T1000 (cell line): ENCODE results near the gene POT1.

Source experiments
- DNase-seq: peaks from one replicate; lab custom pipeline; 2025; ENCODE audit warnings: mixed read lengths; lab: John Stamatoyannopoulos, UW

The POT1 gene

DNA sequence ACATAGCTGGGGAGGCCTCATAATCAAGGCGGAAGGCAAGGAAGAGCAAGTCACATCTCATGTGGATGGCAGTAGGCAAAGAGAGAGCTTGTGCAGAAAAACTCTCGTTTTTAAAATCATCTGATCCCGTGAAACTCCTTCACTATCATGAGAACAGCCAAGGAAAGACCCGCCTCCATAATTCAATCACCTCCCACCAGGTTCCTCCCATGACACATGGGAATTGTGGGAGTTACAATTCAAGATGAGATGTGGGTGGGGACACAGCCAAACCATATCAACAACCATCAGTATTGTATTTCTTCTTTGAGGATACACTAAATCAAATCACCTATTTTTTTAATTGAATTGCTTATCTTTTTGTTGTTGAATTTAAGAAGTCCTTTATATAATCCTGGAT, 16.7 kb downstream of the POT1 start:
- no peak for DNase-seq

DNA sequence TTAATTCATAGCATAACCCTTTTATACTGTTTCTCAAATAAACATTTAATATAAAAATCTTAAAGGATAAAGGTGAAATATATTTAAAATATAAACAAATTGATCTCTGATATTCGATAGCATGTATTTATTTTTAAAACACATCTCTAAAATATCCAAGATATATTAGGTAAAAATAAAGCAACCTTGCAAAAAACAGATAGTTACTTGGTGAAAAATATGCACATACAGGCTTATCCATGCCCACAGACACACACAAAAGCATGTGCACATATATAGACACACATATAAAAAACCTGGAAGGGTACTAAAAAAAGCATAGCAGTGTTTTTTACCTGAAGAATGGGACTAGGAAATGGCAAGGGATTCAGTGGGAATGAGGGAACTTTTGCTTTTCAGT, 19.8 kb downstream of the POT1 start:
- DNase-seq = no peak

DNA sequence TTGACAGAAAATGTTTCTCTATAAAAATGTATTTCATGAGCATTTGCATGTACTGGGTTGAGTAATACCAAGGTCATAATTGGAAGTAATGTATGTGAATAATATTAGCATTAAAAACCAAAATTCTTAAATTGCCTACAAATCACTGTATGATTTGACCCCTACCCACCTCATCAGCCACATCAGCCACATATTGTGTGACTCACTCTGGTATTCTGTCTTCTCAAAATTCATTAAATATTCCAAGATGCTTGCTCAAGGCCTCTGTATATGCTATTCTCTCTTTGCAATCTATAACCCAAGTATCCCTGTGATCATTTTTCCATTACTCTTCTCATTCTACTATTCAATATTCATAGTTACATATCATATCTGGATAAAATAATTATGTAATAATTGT, 21.4 kb downstream of the POT1 start:
- no peak for DNase-seq

DNA sequence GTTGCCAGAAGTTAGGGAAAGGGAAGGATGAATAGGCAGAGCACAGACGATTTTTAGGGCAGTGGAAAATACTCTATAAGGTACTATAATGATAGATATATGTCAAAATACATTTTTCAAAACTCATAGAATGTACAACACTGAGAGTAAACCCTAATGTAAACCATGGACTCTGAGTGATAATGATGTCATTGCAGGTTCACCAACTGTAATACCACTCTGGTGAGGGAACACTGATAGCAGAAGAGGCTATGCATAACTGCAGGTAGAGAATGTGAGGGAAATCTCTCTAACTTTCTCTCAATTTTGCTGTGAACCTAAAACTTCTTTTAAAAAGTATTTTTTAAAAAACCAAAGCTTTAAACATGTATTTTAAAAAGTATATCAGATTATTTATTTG, 22.1 kb downstream of the POT1 start:
- no peak for DNase-seq

- DNase-seq = no peak
Measured at GRCh38 chr7:124898531-124898930, 31.1 kb downstream of the POT1 start.

DNA sequence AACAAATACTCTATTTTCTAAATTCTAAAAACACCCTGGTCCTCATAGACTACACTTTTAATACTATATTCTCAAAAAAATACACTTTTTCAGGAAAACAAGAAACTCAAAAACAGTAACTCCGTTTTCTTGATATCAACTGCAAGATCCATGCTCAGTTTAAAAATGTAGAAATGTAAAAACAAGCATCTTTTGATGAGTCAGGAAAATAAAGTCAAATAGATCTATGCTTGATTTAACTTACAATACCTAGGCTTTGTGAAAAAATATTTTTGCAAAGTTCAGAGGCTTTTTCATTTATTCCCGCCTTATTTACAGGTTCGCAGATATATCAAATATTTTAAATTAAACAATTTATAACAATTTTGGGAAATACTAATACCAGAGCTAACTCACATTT, 33.6 kb downstream of the POT1 start:
- no peak for DNase-seq

DNA sequence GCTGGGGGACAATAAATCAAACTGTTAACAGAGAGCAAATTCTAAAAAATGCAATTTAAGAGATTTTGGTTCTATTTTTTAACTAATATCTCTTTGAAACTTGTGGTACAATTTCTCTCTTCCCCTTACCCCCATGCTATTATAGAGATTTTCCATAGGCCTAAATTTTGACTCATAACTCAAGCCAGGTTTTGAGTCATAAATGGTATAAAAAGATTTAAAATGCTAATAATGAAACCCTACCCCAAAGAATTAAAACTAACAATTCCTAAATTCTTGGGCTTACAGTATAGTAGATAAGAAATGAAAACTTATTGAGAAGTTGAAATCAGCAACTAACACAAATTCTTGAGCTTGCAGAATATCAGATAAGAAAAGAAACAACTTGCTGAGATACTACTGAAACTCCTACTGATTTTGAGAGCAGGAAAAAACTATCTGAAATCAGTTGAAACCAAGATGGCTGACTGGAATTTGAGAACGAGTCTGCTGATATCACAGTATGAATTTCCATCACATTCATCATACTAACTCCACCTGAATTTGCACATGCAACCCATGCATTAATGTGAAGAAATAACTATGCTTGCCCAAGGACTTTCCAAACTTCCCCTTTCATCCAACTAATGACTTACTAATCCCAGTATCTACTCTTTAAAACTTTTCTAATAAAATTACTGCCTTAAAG, 36.3 kb downstream of the POT1 start:
- DNase-seq = no peak

GRCh38 chr7:124887247-124887646, 42.4 kb downstream of the POT1 start:
- no peak for DNase-seq

- no peak for DNase-seq
Measured at GRCh38 chr7:124881981-124882380, 47.6 kb downstream of the POT1 start.

DNA sequence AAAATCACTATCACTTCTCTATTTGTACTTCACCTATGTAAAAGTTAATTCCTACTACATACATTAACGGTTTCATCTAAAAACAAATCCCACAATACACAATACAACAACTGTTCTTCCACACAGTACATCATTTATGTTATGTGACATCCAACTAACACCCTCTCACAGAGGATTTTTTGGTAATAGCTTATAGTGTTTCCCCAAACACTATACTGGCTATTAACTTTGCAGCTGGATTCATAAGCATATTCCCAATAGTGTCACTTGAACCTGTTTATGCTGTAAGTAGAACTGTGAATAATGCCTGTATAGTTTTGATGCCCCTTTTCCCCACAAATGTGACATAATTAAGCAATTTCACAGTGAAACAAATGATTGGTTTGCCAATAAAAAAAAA, 49.9 kb downstream of the POT1 start:
- no peak for DNase-seq

- DNase-seq = no peak
Measured at GRCh38 chr7:124879103-124879502, 50.5 kb downstream of the POT1 start.

DNA sequence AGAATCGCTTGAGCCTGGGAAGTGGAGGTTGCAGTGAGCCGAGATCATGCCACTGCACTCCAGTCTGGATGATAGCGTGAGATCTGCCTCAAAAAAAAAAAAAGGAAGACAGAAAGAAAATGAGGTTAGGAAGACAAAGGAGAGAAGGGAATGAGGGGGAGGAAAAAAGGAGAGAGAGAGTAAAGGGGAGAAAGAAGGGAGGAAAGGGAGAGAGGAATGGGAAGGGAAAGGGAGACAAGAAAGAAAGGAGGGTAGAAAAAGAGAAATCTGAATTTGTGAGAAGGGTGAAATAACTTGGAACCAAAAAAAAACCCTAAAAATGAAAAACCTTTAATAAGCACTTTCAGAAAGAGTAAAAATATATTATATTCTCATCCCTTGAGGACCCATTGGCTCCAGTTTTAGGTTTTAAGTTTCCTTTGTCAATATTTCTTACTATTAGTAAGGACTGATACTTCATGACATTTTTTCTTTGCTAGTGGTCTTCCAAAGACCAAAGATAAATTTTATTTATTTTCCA, 54.9 kb downstream of the POT1 start:
- no peak for DNase-seq

DNA sequence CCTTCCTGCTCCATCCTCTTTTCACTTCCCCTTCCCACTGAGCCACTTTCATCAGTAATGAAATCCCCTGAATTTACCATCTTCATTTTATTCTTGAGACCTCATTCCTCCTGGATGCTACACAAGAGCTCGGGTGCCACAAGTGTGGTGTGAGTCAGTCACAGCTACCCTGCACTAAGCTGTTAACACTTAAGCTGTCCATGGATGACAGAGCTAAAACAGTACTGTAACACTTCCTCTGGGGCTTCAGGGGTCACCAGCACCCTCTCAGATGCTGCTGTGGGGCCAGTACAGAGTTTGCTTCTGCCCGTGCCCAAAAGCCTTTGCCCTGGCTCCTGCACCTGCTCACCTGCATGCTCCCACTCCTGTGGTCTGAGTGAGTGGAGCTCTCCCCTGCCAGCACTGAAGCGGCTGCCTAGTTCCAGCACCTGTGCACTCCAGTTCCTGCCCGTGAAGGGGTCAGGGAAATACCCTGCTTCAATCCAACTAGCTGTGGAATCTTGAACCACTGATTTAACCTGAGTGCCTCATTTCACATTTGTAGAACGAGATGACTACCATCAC, 71.9 kb downstream of the POT1 start:
- DNase-seq = no peak

DNA sequence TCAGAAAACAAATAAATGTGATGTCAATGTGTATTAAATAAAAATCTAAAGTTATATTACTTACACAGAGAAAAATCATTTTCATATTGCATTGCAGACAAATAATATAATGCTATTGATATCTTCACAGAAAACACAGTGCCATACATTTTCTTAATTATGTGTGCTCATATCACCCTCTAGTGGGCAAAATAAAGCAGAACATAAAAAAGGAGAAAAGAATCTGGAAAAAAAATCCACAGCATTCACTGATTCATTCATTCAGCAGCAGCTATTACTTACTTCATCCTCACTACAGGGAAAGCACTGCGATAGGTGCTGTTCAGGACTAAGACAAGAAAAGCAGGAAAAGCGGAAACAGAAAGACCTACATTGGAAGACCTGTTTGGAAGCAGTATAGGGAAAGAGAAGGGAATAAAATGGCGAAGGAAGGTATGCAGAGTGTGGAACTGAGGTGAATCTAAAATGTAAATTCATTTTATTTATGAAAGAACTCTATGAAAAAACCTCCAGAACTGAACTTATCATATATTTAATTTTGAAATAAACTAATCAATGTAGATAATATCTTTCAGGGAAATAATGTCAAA, 73.2 kb downstream of the POT1 start:
- no peak for DNase-seq

DNA sequence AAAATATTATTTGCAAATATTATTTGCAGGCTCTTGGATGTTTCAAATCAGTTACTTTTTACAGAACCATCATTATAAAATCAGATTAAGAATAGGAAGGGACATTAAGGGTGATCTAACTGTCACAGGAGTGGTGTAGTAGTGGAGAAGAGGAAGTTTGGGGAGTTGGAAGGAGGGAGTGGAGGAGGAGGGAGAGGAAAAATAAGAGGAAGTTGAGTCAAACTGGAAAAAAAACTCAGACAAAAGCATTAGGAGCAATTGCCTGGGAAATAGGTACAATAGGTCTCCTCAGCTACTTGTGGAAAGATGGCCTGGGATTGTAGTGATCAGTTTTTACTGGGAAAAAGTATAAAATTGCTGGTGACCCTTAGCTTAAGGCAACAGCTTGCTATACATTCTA, 86.3 kb downstream of the POT1 start:
- DNase-seq = no peak

- DNase-seq = no peak
Measured at GRCh38 chr7:124840435-124840834, 89.2 kb downstream of the POT1 start.

DNA sequence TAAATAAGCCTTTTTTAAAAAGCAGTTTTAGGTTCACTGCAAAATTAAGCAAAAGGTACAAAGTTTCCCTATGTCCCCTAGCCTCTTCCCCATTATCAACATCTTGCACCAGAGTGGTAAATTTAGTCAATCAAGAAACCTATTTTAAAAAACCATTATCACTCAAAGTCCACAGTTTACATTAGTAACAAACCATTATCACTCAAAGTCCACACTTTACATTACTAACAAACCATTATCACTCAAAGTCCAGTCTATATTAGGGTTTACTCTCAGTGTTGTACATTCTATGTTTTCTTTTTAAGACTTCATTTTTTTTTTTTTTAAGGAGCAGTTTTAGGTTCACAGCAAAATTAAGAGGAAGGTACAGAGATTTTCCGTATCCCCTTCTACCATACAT, 89.9 kb downstream of the POT1 start:
- DNase-seq = no peak

GRCh38 chr7:124836173-124836572, 93.5 kb downstream of the POT1 start:
- DNase-seq = no peak

DNA sequence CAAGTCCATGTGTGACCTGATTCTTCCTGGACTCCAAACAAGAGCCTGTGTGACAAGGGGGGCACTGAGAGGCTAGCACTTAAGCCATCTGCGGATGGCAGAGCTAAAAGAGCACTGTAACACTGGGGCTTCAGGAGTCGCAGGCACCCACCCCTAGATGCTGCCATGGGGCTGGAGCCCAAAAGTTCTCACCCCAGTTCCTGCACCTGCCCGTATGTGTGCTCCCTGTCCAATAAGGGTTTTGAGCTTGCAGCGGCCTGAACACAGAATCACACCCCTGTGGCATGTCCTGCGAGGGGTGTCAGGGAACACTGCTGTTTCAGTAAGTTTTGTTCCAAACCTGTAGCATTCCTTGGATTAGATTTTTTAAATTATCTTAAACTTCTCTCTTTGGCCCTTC, 110.8 kb downstream of the POT1 start:
- no peak for DNase-seq

- no peak for DNase-seq
Measured at GRCh38 chr7:124813994-124814798, 115.4 kb downstream of the POT1 start.

DNA sequence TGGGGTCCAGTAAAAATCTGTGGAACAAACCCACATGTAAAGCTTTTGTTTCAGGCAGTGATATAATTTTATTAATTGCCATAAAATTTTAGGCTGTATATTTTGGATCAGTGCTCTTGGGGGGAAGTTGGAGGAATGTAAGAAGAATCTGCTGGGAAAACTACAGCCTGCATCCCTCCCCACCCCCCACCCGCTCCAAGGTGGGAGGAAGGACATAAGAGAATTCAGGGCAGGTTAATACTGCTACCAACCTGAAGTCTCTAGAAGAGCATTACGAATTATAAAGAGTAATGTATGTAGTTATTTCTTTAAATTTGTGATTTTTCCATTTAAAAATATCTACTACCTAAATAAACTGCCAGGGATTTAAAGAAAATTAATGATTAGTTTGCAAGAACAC, 116.9 kb downstream of the POT1 start:
- DNase-seq = no peak

- DNase-seq = no peak
Measured at GRCh38 chr7:124811341-124811740, 118.3 kb downstream of the POT1 start.

DNA sequence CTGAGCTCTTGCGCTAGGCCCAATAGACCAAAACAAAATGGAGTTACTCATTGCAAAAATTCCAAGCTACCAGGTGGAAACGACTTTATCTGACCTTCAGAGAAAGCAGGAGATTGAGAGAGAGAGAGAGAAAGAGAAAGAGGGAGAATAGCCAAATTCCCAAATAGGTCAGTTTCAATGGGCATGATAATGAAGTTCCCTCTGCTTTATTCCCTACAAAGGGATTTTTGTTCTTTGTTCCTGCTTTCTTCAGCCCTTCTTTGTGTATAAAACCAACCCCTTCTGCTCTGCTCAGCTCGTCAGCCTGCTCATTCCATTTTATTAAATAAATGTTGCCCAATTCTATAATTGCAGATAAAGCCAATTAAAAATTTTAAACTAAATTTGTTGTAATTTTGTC, 119.0 kb downstream of the POT1 start:
- DNase-seq = no peak
